Skin of body (tissue), 3 donors: Measurements from ENCODE around the gene PDK1. TPM values are rescaled to one million over a fixed set of nuclear protein-coding genes. Genes with fewer than 3 reads are reported as not detected.

Experiments used
- DNase-seq: peaks from one replicate; lab custom pipeline; 2025; lab: John Stamatoyannopoulos, UW
- small RNA-seq: library from RNA; depleted of rRNA; stranded (forward); fragments of <200 nt; gene quantifications from one replicate; pipeline ENCODE3, GENCODE V24; 2014; ENCODE audit warnings: low replicate concordance
- total RNA-seq: library from RNA; depleted of rRNA; stranded (reverse); fragments of >200 nt; gene quantifications from one replicate; pipeline ENCODE4 v1.2.3, GENCODE V29; 2014

The PDK1 gene
- total RNA-seq, 1 donor from 2014 or later: 17.7 TPM

- no peak for DNase-seq
These were observed 83.9 kb downstream of the PDK1 start for GRCh38 chr2:172639823-172640222.

DNA sequence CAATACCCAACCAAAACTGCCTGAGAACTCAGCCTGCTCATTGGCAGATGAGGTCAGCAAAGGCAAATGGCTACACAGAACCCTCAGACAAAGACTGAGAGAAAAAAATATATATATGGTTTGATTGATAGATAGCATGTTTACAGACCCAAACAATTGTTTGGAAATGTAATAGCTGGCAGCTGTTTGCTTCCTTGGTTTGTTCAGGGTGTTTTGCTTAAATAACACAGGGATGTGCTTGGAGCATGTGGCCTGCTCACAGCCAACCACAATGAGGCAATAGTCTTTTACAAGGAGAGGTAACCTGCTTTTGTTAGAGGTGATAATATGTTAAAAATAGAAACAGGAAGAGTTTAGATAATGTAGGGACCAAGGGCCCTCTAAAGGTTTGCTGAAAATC, 84.5 kb downstream of the PDK1 start:
- DNase-seq: no peak

DNA sequence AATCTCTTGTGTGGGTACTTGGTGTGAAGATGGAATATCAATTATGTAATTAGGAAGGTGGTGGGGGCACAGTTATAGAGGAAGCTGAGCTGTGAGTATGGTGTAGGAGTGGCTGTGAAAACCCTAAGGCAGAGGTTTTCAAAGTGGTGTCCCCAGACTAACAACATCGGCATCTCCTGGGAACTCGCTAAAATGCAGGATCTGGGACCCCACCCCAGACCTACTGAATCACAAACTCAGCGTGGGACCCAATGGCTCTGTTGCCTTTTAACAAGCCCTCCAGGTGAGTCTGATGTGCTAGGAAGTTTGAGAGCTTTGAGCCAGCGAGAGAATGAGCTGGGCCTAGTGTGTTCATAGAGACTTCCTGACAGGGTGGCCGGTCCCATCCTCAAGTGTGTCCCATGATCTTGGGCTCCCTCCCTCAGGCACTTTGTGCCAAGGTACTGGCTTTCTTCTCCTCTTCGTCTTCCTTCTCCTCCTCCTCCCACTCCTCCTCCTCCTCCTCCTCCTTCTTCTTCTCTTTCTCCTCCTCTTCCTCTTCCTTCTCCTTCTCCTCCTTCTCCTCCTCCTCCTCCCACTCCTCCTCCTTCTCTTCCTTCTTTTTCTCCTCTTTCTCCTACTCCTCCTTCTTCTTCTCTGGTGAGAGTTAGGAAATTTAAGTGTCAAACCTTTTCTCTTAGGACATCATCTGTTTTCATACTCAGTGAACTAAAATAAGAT, 86.6 kb downstream of the PDK1 start:
- DNase-seq: no peak

DNA sequence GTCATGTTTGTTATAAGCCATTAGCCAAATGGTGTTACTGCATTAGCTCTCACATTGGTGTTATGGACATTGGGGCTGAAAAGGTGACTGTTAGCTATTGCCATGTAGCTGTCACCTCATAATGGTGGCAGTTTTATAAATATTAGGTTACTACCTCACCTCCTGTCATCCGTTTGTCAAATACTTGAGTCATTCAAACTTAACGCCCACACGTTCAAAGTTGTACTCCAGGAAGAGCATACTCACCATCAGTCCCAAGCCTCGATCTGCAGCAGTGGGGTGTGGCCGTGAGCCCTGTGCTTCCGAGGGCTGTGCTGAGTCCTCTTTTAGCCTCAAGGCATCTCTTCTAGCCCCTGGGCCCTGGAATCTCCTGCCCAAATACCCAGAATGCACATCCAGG, 87.3 kb downstream of the PDK1 start:
- no peak for DNase-seq

DNA sequence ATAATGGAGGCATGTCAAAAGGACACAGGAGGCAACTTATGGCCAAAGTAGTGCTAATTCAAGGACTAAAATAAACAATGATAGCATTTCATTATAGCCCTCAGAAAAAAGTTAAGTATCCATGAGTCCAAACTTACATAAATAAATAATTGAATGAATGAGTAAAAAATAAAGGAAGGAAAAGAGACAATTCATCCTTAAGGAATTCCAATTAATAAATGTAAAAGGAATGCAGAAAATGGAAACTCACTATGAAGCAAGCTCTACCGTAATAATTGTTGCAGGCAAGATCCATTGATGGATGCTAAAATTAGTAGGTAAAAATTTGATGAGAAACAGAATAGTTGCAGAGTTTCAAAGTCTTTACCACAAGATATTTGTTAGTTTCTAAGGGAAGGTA, 91.5 kb downstream of the PDK1 start:
- DNase-seq: no peak

GRCh38 chr2:172655091-172655837, 99.4 kb downstream of the PDK1 start:
- no peak for DNase-seq

- no peak for DNase-seq
These were observed 100.1 kb downstream of the PDK1 start for GRCh38 chr2:172655838-172656573.

Small RNAs within 50 kb of the gene (small RNA-seq; reads per million reads assigned to genes)
- not detected for gene RF00019

Other genes starting within 250 kb of the PDK1 start
- gene ITGA6, start 128.5 kb upstream of the PDK1 start, total RNA-seq: 135 TPM
- gene RAPGEF4, start 179.8 kb downstream of the PDK1 start, total RNA-seq: 10.3 TPM